GM18505 (cell line): ENCODE results near the gene PRPF19.

Experiments used
- ATAC-seq: cut with Tn5 transposase; IDR thresholded peaks from one replicate; pipeline ENCODE4 v1.9.1; 2021; ENCODE audit not compliant: unreplicated experiment
- POLR2A ChIP-seq: IDR thresholded peaks from 4 replicates; pipeline ENCODE4 v1.6.1; 2011; ENCODE audit warnings: borderline replicate concordance; ENCODE audit not compliant: insufficient read depth, insufficient read length; ENCODE audit errors: extremely low read depth

PRPF19 gene

DNA sequence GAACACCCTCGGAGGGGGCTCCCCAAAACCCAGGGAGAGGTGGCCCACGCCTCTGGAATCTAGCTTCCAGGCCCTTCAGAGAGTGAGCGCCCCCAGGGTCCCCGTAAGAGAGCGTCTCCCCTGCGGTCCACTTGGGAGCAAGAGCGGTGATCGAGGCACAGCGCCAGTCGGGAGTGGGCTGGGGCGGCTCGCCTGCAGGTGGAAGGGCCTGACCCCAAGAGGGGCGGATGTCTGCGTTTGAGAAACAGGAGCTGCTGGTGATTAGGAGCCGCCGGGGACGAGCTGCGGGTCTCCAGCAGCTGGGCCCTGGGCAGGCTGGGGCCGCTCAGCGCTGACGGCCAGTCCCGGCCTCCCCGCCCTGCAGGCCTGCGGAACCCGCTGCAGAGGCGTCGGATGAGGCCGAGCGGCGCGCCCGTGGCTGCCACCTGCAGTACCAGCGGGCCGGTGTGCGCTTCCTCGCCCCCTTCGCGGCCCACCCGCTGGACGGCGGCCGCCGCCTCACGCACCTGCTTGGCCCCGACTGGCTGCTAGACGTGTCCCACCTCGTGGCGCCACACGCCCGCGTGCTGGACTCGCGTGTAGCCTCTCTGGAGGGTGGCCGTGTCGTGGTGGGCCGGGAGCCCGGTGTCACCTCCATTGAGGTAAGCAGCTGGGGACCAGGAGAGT is 27.9 kb upstream of the PRPF19 start:
- TF ChIP-seq POLR2A, result no peak
- ATAC-seq, result no peak

DNA sequence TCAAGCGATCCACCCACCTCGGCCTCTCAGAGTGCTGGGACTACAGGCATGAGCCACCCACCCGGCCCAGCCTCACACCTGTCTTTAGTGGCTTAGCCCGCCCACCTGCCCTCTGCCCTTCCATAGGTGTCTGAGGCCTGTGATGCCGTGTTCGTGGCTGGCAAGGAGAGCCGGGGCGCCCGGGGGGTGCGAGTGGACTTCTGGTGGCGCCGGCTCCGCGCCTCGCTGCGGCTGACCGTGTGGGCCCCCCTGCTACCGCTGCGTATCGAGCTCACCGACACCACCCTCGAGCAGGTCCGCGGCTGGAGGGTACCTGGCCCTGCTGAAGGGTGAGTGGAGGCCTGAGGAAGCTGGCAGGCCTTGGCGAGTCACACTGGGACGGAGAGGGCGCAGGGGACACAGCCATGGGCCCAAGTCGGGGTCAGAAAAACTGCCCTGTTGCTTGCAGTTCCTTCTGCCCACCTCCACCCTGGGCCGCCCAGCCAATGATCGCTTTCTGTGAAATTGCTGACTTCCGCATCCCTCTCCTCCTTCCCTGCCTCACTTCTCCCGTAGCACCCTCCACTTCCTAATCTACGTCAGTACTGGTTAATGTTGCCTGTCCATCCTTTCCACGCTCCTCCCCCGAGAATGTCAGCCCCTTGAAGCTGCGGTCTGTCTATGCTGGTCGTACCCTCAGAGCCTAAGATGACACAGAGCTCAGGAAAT is 27.2 kb upstream of the PRPF19 start:
- no peak for ATAC-seq
- no peak for TF ChIP-seq POLR2A

DNA sequence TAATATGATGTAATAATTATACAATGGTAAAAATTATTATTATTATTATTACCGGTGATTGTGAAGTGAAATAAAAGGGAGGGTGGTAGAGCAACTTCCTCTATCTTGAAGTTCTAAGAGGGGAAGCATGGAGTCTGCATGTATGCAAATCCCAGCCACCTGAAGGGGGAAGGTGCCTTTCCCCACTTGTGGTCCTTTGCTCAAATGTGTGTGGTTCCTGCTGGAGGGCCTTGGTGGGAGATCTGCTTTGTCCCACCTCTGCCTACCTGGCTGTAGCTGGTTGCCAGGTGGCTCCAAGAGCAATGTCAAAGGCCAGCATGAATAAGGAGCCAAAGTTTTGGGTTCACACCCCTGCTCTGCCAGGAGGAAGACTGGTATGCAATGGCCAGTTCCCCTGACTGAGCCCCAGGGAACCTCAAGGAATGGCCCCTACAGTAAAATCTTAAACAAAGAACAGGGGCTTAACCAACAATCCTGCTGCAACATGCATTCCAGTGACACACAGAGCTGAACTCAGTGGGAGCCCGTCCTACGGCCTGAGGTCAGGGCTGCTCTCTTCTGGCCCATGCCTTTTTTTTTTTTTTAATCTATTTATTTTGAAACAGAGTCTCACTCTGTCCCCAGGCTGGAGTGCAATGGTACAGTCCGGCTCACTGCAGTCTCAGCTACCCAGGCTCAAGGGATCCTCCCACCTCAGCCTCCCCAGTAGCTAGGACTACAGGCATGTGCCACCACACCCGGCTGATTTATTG is 26.4 kb upstream of the PRPF19 start:
- ATAC-seq, result no peak

DNA sequence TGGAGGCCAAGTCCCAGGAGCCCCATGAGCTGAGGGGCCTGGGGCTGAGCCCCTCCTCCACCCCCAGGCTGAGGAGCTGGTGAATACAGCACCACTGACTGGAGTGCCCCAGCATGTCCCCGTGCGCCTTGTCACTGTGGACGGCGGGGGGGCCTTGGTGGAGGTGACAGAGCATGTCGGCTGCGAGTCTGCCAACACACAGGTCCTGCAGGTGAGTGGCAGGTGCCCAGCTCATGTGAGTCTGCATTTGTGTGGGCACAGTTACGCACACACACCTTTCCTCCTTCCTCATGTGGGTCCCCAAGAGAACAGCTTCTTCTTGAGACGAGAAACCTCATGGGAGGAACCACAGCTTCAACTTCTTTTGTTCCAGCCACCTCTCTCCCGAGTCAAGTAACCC is 25.5 kb upstream of the PRPF19 start:
- no peak for TF ChIP-seq POLR2A
- ATAC-seq, result no peak

More for the DNA sequence above, 26.4 kb upstream of the PRPF19 start:
- TF ChIP-seq POLR2A, result no peak

DNA sequence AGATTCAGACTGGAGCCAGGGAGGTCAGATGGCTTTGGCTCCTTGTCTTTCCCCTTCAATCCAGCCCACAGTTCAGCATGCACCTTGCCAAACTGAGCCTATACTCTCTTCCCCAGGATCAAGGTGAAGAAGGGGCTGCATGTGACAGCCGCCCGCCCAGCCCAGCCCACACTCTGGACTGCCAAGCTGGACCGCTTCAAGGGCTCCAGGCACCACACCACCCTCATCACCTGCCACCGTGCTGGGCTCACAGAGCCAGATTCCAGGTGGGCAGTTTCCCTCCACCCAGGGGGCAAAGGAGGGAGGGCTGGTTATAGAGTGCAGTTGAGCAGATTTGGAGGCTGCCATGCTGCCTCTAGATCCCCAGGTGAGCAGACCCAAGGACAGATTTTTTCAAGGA is 24.0 kb upstream of the PRPF19 start:
- TF ChIP-seq POLR2A, result no peak
- ATAC-seq, result no peak

DNA sequence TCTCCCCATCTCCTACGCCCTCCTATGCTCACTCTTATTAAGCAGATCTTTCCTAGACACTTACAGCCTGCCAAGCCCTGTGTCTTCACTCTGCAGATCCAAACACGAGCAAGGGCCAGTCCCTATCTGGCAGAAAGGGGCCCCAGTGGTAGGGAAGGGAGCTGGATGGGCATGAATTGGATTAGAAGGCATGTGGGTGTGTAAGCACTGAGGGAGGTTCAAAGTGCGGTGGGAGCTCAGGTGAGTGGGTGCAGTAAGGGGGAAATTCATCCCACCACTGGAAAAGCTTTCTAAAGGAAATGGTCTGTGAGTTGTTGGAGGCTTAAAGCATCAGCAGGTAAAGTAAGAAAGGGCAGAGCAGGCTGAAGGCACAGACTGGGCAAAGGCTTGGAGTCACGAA is 23.4 kb upstream of the PRPF19 start:
- no peak for ATAC-seq
- no peak for TF ChIP-seq POLR2A

DNA sequence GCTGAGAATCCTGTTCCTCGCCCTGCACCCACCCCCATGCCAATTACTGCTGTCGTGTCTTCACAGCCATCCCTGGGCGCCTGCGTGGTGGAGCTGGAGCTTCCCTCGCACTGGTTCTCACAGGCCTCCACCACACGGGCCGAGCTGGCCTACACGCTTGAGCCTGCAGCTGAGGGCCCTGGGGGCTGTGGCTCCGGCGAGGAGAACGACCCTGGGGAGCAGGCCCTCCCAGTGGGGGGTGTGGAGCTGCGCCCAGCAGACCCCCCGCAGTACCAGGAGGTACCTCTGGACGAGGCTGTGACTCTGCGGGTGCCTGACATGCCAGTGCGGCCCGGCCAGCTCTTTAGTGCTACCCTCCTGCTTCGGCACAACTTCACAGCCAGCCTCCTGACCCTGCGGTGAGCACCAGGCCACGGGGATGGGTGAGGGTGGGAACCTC is 22.2 kb upstream of the PRPF19 start:
- no peak for TF ChIP-seq POLR2A
- ATAC-seq, result no peak

DNA sequence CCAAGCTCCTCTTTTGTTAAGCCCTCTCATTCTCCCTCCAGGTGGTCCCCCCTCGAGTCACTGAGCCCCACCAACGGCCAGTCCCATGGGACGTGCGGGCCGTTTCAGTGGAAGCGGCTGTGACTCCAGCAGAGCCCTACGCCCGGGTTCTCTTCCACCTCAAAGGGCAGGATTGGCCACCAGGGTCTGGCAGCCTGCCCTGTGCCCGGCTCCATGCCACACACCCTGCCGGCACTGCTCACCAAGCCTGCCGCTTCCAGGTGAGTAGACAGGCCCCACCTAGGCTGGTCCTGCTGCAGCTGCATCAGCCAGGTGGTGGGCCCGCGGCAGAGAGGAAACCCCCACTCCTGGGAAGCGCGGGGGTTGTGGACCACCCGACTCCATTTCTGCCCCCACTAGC is 21.2 kb upstream of the PRPF19 start:
- ATAC-seq, result no peak
- TF ChIP-seq POLR2A, result no peak

DNA sequence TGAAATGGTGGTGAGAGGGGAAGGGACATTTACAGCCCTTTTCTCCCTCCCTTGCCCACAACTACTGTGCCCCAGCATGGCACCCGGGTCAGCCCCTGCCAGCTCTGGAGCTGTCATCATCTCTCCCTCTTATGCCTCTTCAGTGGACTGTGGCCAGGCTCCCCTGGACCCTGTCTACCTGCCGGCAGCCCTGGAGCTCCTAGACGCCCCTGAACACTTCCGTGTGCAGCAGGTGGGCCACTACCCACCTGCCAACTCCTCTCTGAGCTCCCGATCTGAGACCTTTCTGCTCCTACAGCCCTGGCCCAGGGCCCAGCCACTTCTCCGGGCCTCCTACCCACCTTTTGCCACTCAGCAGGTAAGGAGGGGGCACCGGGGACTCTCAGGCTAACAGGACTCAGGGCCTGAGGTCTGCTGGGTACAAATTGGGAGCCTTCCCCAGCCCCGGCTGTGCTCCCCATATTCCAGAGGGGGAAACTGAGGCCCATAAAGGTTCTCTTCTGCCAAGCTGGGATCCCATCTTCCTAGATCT is 20.7 kb upstream of the PRPF19 start:
- no peak for TF ChIP-seq POLR2A
- ATAC-seq, result no peak

DNA sequence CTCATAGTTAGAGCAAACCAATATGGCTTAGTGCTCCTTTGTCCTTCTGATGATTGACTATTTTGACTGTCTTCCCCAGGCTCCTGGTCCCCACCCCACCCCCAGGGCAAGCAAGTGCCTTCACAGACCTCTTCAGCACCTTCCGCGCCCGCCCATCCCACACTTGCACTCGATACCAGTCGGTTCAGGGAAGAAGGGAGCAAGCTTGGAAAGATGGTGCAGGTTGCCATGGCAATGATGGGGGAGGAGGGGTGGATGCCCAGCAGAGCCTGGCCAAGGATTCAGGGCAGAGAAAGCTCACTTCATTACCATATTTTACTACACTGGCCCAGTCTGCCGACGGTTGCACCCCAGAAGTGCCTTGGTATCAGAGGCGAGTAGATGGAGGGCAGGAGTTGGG is 20.1 kb upstream of the PRPF19 start:
- ATAC-seq, result no peak
- no peak for TF ChIP-seq POLR2A

DNA sequence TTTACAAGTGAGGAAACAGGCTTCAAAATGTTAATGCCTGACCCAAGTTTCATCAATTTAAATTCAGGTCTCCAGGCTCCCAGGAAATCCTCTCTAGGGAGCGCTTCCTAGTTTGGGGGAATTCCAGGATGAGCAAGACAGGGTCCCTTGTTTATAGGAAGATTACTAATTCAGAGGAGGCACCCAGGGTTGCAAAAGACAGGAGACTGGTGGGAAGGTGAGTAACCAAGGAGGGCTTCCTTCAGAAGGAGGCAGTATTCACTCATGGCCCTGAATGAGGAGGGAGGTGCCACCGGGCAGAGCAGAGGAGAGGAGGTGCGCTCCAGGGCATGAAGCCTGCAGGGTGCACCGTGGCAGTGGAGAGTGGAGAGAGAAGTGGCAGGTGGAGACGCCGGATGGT is 19.5 kb upstream of the PRPF19 start:
- TF ChIP-seq POLR2A, result no peak
- ATAC-seq, result no peak

DNA sequence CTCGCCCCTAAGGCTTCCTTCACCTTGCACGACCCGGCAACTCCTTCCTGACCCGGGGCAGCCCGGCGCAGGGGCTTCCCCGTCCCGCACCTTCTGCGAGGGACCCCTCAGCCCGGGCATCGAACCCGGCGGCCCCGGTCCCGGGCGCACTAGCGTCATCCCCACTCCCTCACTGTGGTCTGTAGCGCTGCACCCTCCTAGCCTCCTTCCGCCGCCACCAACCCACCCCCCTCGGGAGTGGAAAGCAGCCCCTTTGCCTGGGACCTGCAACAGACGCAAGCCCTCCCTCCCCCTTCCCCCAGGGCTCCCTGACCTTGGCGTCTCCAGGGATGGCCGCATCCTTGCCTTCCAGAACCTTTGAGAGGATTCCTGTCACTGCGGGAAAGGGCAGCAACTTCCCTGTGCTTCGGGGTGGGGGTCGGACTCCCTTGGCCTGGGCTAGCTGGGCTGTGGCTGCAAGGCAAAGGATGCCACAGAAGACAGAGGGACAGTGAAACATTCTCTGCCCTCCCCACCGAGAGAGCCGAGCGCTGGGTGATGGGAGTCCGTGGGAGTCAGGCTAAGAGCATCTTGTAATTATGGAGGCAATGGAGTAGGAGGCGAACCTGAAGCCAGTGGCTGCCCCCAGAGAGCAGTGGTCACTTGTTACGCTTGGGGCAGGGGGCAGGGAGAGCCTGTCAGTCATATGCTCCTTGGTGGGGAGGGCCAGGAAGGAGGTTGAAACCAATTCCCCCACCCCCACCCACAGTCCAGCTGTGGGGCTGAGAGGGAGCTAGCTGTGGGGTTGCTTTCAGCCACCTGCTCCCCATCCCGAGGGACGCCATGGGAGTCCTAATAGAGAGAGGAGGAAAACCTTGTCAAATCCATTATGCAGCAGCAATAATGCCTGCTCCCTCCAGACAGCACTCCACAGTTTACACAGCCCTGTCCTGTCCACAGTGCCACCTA is 18.8 kb upstream of the PRPF19 start:
- no peak for TF ChIP-seq POLR2A
- no peak for ATAC-seq

DNA sequence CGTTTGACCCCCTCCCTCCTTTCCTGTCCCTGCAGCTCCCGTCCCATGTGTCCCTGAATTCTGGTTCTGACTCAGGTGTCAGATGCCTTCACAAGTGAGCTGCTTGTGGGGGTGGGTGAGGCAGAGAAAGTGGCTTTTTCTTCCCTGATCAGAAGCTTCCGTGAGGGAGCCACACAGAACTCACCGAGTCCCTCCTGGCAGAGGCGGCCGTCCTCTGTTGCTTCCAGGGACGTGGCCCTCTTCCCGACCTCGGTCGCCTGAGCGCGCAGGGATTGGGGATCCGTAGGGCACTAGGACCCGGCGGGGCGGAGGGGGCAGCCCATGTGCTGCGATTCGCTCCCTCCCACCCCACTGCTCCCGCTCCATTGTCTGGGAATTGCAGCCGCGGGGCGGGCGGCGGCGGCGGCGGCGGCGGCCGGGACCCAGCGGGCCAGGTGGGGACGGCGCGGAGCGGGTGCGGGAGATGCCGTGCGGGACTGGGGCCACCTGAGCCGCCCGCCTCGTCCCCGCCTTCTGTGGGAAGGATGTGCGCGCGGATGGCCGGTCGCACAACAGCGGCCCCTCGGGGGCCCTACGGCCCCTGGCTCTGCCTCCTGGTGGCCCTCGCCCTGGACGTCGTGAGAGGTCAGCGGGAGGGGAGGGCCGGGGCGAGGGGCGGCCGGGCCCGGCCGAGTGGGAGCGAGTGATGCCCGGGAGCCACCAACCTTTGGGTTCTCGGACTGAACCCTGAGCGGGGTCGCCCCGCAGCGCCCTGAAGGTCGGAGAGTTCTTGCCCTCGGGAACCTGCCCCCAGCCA is 17.9 kb upstream of the PRPF19 start, which contains the start of gene TMEM132A:
TSS of gene TMEM132A (plus strand) at position 351 of the 796 bp plus-strand sequence. CDS start at position 525, 174 bp downstream.
- TF ChIP-seq POLR2A, result no peak
- ATAC-seq, result peak; percentile 45

DNA sequence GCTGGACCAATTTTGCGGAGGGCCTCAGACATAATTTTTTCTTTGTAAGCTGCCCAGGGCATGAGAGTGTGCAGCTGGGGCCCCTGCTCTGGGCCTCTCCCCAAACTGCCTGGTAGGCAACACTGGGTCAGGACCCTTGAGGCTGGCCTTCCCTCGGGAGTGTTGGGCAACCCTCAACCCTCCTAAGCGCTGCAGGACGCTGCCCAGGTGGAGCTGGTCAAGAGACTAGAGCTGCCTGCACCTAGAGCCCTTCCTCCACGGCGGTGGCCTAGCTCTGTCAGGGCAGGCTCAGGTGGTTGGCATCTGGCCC is 17.4 kb upstream of the PRPF19 start:
- no peak for ATAC-seq

More for the DNA sequence above, 17.4 kb upstream of the PRPF19 start:
- TF ChIP-seq POLR2A, result no peak
